Measurements from ENCODE around the gene SEMA5A.

SEMA5A gene, protein sequence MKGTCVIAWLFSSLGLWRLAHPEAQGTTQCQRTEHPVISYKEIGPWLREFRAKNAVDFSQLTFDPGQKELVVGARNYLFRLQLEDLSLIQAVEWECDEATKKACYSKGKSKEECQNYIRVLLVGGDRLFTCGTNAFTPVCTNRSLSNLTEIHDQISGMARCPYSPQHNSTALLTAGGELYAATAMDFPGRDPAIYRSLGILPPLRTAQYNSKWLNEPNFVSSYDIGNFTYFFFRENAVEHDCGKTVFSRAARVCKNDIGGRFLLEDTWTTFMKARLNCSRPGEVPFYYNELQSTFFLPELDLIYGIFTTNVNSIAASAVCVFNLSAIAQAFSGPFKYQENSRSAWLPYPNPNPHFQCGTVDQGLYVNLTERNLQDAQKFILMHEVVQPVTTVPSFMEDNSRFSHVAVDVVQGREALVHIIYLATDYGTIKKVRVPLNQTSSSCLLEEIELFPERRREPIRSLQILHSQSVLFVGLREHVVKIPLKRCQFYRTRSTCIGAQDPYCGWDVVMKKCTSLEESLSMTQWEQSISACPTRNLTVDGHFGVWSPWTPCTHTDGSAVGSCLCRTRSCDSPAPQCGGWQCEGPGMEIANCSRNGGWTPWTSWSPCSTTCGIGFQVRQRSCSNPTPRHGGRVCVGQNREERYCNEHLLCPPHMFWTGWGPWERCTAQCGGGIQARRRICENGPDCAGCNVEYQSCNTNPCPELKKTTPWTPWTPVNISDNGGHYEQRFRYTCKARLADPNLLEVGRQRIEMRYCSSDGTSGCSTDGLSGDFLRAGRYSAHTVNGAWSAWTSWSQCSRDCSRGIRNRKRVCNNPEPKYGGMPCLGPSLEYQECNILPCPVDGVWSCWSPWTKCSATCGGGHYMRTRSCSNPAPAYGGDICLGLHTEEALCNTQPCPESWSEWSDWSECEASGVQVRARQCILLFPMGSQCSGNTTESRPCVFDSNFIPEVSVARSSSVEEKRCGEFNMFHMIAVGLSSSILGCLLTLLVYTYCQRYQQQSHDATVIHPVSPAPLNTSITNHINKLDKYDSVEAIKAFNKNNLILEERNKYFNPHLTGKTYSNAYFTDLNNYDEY

DNA sequence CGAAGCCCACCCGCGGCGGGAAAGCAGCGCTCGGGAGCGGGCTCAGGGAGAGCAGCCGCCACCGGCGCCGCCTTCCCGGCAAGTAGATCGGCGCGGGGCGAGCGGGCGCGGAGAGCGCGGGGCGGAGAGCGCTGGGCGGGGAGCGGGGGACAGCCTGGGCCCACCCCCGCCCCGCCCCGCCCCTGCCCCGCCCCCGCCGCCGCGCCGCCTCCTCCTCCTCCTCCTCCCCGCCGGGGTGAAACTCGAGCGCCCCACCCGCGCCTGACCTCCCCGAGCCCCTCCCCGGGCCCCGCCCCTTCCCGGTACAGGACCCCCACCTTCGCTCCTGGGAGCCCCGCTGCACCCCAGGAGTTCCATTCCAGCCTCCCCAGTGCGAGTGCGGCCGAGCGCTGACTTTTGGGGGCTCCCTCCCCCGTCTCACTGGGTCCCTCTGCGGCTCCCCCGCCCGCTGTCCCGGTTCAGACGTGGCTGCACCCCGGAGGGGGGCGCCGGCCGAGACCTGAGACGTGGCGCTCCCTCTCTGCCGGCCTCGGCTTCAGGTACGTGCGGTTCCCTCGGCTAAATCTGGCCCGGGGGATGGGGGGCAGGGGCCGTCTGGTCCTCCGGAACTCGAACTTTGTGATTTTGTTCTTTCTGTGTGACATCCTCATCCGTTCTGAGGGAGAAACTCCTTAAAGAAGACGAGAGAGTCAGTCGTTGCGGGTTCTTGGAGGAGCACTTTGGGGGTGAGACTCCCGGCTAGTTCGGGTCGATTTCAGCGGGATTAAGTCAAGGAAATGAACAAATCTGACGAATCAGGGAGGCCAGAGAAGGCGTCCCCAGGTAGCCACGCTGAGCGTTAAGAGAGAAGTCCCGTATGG, at the start of gene SEMA5A:
TSS of gene SEMA5A (minus strand) at position 84 of the 860 bp plus-strand sequence. CDS start 166,129 bp downstream, outside the sequence.
- peaks cover 48% of the 10 kb centered on the region for H3K4me1 Mint-ChIP-seq
- no peak within 1 kb of the TSS for H3K27ac Mint-ChIP-seq
- H3K9me3 Mint-ChIP-seq: no peaks in the 10 kb centered on the region
- peaks cover 24% of the 10 kb centered on the region for H3K36me3 Mint-ChIP-seq (ENCODE audit: low read depth)
- peak within 1 kb of the TSS; percentile 92 for H3K4me3 Mint-ChIP-seq
- H3K27me3 Mint-ChIP-seq (ENCODE audit: low read depth, poor library complexity): peaks cover 3% of the 10 kb centered on the region
- peak; percentile 85 for DNase-seq
- TF ChIP-seq, protein P1, sequence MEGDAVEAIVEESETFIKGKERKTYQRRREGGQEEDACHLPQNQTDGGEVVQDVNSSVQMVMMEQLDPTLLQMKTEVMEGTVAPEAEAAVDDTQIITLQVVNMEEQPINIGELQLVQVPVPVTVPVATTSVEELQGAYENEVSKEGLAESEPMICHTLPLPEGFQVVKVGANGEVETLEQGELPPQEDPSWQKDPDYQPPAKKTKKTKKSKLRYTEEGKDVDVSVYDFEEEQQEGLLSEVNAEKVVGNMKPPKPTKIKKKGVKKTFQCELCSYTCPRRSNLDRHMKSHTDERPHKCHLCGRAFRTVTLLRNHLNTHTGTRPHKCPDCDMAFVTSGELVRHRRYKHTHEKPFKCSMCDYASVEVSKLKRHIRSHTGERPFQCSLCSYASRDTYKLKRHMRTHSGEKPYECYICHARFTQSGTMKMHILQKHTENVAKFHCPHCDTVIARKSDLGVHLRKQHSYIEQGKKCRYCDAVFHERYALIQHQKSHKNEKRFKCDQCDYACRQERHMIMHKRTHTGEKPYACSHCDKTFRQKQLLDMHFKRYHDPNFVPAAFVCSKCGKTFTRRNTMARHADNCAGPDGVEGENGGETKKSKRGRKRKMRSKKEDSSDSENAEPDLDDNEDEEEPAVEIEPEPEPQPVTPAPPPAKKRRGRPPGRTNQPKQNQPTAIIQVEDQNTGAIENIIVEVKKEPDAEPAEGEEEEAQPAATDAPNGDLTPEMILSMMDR (IDR thresholded peaks at IDR 0.05): no peak

DNA sequence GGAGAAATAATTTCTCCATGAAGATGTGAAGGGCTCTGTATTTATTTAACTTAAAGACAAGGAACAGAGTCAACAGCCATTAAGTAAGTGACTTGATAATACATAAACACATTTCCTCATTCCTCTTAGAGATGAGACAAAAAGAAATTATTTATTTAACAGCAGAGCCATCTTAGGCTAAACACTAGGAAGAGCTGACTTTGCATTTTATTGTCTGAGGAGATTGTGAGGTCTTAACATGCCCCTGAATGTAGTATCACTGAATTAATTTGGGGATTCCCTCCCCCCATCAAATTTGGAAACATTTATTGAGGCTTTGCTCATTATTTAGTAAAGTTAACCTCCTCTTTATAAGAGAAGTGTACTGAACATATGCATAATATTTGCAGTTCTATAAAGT, 49.0 kb upstream of the SEMA5A start:
- H3K27me3 Mint-ChIP-seq (ENCODE audit: low read depth, poor library complexity): peaks cover 12% of the 10 kb centered on the region
- no peak overlapping the region for H3K27ac Mint-ChIP-seq
- peaks cover 19% of the 10 kb centered on the region for H3K4me1 Mint-ChIP-seq
- no peak overlapping the region for H3K4me3 Mint-ChIP-seq
- H3K9me3 Mint-ChIP-seq: no peaks in the 10 kb centered on the region
- no peaks in the 10 kb centered on the region for H3K36me3 Mint-ChIP-seq (ENCODE audit: low read depth)
- TF ChIP-seq, protein P1 (IDR thresholded peaks at IDR 0.05): no peak
- DNase-seq: no peak

DNA sequence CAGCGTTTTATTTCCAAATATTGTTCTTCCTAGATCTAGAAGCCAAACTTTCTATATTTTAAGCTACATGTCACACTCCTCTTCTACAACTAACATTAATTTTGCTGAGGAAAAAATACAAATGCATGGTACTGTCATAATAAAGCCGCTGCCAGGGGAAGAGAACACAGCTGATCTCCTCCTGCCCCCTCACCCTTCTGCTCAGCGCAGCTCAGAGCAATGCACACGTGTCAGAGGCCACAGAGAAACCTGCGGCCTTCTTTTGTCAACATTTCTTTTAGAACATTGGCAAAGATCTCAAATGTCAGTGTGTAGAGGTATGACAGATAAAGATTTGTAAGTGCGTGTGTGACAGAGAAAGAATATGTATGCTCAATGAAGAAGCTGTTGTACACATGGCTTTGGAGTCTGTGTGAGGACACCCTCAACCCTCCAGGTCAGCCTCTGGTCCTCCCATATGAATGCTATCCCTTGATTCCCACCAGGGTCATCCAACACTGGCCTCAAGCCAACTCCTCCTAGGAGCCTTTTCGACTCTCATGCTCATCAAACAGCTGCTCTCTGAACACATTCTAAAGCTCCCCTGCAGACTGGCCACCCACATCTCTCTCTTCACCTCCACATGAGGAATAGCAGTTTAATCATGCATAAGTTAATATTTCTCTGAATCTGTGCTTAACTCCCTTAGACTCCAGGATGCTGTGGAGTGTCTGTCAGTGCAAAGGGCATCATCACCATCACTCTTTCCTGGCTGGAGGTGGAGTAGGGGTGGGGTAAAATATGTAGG, 43.4 kb upstream of the SEMA5A start:
- Mint-ChIP-seq H3K4me3 (no peak overlapping the region), H3K4me1 (no peaks in the 10 kb centered on the region), H3K27ac (no peak overlapping the region), H3K36me3 (ENCODE audit: low read depth) (no peaks in the 10 kb centered on the region), H3K27me3 (ENCODE audit: low read depth, poor library complexity) (peaks cover 8% of the 10 kb centered on the region), H3K9me3 (no peaks in the 10 kb centered on the region)
- no peak for DNase-seq
- TF ChIP-seq, protein P1 (IDR thresholded peaks at IDR 0.05): no peak

DNA sequence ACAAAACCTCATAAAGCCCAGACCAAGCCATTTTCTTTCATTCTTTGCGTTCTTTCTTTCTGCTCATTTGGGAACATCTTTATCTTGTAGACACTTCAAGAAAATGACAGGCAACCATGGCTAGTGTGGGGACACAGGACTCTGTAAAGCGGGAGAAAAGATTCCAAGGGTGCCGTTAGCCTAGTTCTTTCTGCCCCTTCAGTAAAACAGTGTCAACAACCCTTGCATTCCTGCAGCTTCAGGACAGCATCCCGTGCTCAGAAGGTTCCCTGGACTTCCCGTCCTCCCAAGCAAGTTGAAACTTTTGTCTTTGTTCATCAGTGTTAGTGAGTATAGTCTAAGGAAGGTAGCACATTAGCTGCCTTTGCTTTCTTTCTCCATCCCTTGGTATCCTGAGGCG, 42.4 kb upstream of the SEMA5A start:
- H3K9me3 Mint-ChIP-seq: no peaks in the 10 kb centered on the region
- no peak for DNase-seq
- no peaks in the 10 kb centered on the region for H3K36me3 Mint-ChIP-seq (ENCODE audit: low read depth)
- peaks cover 8% of the 10 kb centered on the region for H3K27me3 Mint-ChIP-seq (ENCODE audit: low read depth, poor library complexity)
- H3K4me1 Mint-ChIP-seq: peaks cover 3% of the 10 kb centered on the region
- no peak overlapping the region for H3K4me3 Mint-ChIP-seq
- H3K27ac Mint-ChIP-seq: peak overlapping the region; percentile 48
- TF ChIP-seq, protein P1 (IDR thresholded peaks at IDR 0.05): no peak

DNA sequence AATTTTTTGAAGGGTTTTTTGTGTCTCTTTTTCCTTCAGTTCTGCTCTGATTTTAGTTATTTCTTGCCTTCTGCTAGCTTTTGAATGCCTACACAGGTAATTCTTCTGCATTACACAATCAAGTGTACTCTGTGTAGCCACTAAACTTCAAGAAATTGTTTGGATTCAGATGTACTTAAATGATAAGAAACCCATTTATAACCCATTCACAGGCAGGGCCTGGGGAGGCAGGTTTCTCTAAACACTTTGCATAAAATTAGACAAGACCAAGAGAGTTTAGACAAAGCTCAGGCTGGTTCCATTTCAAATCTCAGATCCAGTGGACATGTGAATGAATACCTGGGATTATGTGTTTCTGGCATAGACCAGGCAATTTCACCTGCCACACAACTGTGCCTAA, 41.3 kb upstream of the SEMA5A start:
- TF ChIP-seq, protein P1 (IDR thresholded peaks at IDR 0.05): no peak
- H3K36me3 Mint-ChIP-seq (ENCODE audit: low read depth): no peaks in the 10 kb centered on the region
- peaks cover 3% of the 10 kb centered on the region for H3K4me1 Mint-ChIP-seq
- no peaks in the 10 kb centered on the region for H3K9me3 Mint-ChIP-seq
- no peak overlapping the region for H3K4me3 Mint-ChIP-seq
- no peak overlapping the region for H3K27ac Mint-ChIP-seq
- DNase-seq: no peak
- H3K27me3 Mint-ChIP-seq (ENCODE audit: low read depth, poor library complexity): peaks cover 8% of the 10 kb centered on the region

Data from nephron progenitor cell (in vitro differentiated cells).